ENCODE measurements around the gene BPIFB4.
"Not testable (repeated sequence)": the region's sequence is repeated elsewhere in the genome, so short reads cannot be mapped to it uniquely, and the experiment has no call there.

DNA sequence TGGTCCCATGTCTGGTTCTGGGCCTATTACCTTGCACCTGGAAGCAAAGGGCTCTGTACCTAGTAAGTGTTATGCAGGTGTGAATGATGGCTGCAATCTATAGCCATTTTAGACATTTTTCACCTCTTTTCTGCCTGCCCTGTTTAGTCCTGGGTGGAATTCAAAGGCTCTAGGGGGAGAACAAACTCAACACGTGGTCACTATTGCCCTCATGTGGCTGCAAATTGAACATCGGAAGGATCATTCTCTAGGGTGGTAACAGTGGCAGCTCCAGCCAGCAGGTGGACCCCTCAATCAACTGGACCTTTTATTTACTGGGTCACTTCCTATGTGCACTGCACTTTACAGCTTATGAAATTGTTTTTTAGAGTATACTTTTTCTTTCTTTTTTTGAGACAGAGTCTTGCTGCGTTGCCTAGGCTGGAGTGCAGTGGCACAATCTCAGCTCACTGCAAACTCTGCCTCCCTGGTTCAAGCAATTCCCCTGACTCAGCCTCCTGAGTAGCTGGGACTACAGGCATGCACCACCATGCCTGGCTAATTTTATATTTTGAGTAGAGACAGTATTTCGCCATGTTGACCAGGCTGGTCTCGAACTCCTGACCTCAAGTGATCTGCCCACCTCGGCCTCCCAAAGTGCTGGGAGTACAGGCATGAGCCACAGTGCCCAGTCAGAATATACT is 16.6 kb downstream of the BPIFB4 start:
- peak; percentile 43 to 78 (median 63) for TF ChIP-seq CTCF (IDR thresholded peaks at IDR 0.05)
- not testable (repeated sequence) for TF ChIP-seq POLR2A (IDR thresholded peaks at IDR 0.05)

Measured in tibial nerve (tissue), 3 donors.